Measurements from ENCODE around the gene HAS3.
"Not testable (repeated sequence)": the region's sequence is repeated elsewhere in the genome, so short reads cannot be mapped to it uniquely, and the experiment has no call there.

The HAS3 gene

DNA sequence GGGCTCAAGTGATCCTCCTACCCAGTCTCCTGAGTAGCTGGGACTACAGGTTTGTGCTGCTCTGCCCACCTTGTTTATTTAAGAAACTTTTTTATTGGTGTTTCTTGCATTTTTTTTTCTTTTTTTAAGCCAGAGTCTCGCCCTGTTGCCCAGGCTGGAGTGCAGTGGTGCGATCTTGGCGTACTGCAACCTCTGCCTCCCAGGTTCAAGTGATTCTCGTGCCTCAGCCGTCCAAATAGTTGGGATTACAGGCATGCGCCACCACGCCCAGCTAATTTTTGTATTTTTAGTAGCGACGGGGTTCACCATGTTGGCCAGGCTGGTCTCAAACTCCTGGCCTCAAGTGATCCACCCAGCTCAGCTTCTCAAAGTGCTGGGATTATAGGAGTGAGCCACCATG is 44.2 kb downstream of the HAS3 start:
- not testable (repeated sequence) for DNase-seq (ENCODE audit: low spot score)

DNA sequence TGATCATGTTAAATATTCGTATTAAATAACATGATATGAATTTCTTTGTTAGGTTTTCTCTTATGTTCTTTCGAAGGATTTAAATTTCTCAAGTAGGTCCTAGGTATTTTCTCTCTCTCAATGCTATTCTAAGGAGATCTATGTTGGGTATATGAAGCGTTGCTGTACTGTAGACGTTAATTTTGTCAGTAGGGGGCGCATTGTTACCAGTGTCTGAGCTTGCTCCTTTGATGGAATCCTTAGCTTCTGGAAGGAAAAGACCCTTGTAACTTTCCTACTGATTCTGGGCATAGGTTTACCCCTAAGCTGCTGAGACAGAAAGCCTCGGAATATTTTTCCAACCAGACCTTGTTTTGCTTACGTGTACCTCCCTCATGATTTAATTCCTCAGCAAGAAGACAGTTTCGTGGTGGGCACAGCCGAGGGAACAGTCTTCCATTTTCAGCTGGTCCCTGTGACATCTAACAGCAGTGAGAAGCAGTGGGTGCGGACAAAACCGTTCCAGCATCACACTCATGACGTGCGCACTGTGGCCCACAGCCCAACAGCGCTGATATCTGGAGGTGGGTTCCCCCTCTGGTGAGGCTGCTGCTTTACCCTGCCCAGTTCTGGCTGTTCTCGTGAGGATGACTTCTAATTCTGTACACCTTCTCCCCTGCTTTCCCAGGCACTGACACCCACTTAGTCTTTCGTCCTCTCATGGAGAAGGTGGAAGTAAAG is 44.9 kb downstream of the HAS3 start:
- DNase-seq (ENCODE audit: low spot score), result peak; percentile 64

DNA sequence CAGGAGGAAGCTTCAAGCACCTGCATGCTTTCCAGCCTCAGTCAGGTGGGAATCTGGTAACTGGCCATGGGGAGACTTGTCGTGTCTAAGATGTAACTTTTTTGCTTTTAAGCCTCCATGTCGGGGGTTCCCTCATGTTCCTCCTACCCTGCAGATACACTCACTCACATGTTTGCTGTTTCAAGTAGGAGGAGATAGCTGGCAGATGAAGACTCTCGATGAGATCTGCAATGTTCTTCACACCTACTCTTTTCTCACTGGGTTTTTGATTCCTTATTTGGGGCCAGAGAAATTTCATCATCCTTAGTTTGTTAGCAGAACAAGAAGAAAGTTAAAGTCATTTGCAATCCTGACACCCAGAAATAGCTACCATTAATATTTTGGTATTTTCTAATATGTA is 51.7 kb downstream of the HAS3 start:
- DNase-seq (ENCODE audit: low spot score), result no peak

DNA sequence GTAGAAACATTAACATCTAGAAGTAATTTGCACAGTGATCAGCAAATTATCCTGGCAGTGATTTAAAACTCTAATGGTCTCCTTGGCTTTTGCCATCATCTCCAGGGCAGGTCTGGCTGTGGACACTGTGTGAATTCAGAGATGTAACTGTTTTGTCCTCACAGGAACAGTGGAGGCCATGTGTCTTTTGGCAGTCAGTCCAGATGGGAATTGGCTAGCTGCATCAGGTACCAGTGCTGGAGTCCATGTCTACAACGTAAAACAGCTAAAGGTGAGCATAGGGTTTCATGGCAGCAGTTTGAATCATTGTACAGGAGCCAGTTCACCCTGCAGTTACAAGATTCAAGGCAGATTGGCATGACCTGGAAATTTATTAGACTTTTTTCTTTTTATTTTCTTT is 54.7 kb downstream of the HAS3 start:
- DNase-seq (ENCODE audit: low spot score), result no peak

DNA sequence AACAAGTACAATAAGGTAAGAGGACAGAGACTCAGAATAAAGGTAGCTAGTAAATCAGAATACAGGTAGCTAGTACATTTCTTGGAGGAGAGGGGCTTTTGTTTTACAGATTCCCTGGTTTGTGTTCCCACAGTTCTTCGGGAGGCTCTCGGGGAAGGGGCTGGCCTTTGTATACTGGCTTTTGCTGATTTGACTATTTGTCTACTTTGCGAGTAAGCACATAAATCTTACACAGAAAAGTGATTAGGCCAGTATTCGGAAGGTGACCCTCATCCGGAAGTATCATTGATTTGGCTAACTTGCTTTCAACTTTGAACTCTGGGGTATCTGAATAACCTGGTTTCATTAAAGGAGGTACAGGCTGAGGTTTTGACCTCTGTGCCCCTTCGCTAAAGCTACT is 60.1 kb downstream of the HAS3 start:
- DNase-seq (ENCODE audit: low spot score), result no peak

DNA sequence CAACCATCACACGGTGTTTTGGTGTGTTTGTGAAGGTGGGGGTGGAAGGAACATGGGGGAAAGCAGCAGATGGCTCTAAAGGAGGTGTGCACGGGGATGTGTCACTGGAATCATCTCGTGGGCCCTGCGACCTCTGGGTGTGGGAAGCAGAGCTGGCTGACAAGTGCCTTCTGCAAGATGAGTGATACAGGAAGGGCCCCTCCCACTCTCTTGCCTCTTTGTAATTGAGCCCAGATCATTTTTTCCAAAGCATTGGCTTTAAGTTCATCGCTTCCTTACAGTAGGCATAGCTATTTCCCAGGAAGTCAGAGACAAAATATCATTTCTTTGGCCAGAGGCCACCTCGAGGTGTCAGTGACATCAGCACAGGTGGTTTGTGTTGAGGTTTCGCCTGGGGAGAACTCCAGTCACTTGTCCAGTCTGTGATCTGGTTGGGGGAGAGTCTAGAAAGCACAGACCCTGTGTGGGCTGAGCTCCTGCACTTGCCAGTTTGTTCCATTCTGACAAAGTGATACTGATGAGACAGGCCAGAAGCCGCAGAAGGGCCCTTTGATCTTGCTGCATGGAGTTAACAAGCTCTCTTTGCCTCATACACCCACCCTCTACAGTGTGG is 60.9 kb downstream of the HAS3 start:
- DNase-seq (ENCODE audit: low spot score), result no peak

DNA sequence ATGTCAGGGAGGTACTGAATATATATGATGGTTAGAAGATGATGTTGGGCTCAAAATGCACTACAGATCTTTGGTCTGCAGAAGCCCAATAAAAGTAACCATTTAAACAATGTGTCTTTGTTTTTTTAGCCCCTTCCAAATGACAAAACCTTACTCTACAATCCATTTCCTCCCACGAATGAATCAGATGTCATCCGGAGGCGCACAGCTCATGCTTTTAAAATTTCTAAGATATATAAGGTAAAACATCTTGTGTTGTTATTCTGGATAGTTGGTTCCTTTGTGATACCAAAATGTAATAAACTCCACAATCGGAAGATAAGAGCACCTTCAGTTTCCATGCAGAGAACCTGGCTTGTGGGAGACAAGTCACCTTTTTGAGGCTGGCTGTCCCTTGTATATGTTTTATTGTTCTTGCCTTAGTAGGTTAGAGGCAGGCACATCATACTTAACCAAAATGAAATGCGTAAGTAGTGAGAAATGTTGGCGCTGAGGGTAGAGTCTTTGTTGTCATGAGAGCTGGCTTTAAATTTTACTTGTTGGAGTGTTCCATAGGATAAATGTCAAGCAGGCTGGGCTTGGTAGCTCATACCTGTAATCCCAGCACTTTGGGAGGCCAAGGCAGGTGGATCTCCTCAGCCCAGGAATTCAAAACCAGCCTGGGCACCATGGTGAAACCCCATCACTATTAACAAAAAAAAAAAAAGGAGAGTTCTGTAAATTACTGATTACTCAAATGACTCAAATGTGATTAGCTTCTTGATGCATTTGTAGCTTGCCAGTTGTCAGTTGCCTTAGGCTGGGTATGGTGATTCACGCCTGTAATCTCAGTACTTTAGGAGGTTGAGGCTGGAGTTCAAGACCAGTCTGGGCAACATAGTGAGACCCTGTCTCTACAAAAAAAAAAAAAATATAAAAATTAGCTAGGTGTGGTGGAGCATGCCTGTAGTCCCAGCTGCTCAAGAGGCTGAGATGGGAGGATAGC is 61.8 kb downstream of the HAS3 start:
- no peak for DNase-seq (ENCODE audit: low spot score)

All from HuH-7 (cell line).